Heart left ventricle (tissue), 16 donors: ENCODE measurements around the gene NGFR. TPM values are rescaled to one million over a fixed set of nuclear protein-coding genes. Genes with fewer than 3 reads are reported as not detected.

Experiments used
- ATAC-seq, 4 donors: fragments of 200-7000 bp; cut with Tn5 transposase; one replicate each; pipeline ENCODE4 v1.9.1; 2020 to 2022; ENCODE audit warnings: moderate library complexity in 4 of 4, mild to moderate bottlenecking in 3 of 4, moderate number of reproducible peaks in 1 of 4
- DNase-seq, 5 donors: peaks; one replicate each; pipeline ENCODE4 v3.0.0-alpha.2; 2020
- H3K27ac ChIP-seq, 12 donors: fragments of 200-600 bp; sonication (generic) in 4 of 12; one replicate each; pipeline versions ENCODE4 v1.5.0 to v1.8.0; 2016 to 2022; ENCODE audit warnings: mild to moderate bottlenecking in 2 of 12
- H3K27me3 ChIP-seq, 9 donors: fragments of 200-600 bp; sonication (generic) in 2 of 9; one replicate each; pipeline versions ENCODE4 v1.5.1 to v1.8.0; 2016 to 2022; ENCODE audit warnings: mild to moderate bottlenecking in 3 of 9
- H3K36me3 ChIP-seq, 9 donors: fragments of 200-600 bp; sonication (generic) in 2 of 9; one replicate each; pipeline versions ENCODE4 v1.5.0 to v1.8.0; 2018 to 2022; ENCODE audit warnings: mild to moderate bottlenecking in 2 of 9
- H3K4me1 ChIP-seq, 12 donors: fragments of 200-600 bp; sonication (generic) in 4 of 12; one replicate each; pipeline versions ENCODE4 v1.5.0 to v1.8.0; 2016 to 2022; ENCODE audit warnings: mild to moderate bottlenecking in 3 of 12
- H3K4me3 ChIP-seq, 12 donors: fragments of 200-600 bp; sonication (generic) in 4 of 12; one replicate each; pipeline versions ENCODE4 v1.5.0 to v1.8.0; 2017 to 2022; ENCODE audit warnings: mild to moderate bottlenecking in 9 of 12, moderate library complexity in 4 of 12
- H3K9me3 ChIP-seq, 12 donors: fragments of 200-600 bp; sonication (generic) in 4 of 12; one replicate each; pipeline versions ENCODE4 v1.5.0 to v1.8.0; 2016 to 2022; ENCODE audit warnings: mild to moderate bottlenecking in 1 of 12
- CTCF ChIP-seq, 12 donors: fragments of 200-600 bp; sonication (generic) in 4 of 12; IDR thresholded peaks; one replicate each; pipeline versions ENCODE4 v1.5.0 to v1.8.0; 2018 to 2022; ENCODE audit warnings: antibody characterized with exemption in 12 of 12, mild to moderate bottlenecking in 5 of 12
- POLR2A ChIP-seq, 2 donors: fragments of 450-650 bp; IDR thresholded peaks; one replicate each; pipeline ENCODE4 v1.6.1; 2017; ENCODE audit warnings: antibody characterized with exemption in 2 of 2, mild to moderate bottlenecking in 2 of 2, moderate library complexity in 2 of 2
- WGBS, 4 donors: extraction: QIAGEN DNeasy Blood & Tissue Kit in 2 of 4; methylation state at CpG; one replicate each; pipeline versions ENCODE4 v1.1.5 to v1.1.7; 2013 to 2018; 5-methylcytosine and 5-hydroxymethylcytosine counted together
- intact Hi-C, 10 donors: fragments of 100-400 bp; cut with DNase I; formaldehyde crosslinking; loops; one replicate each; pipeline versions ENCODE4 v1.11.1 to v1.14.2; 2022
- polyA plus RNA-seq, 2 donors: library from polyadenylated mRNA; stranded (reverse); fragments of 200-250 nt; gene quantifications; one replicate each; pipeline ENCODE4 v1.2.3, GENCODE V29; 2013
- total RNA-seq, 9 donors: library from RNA; depleted of rRNA in 2 of 9; stranded (reverse); fragments of >200 nt in 2 of 9; fragmentation: NEBNext Ultra II Directional in 3 of 9; extraction: Animal tissue kit (Norgen Biotek cat#: 25700) in 3 of 9; gene quantifications; one replicate each; pipeline versions ENCODE4 v1.1.0 to v1.2.4, GENCODE V29; 2016 to 2023
- donor health status: ischemic (EF 13 %, LVEDD 7.1; RV severe dilation, severe dysfunction).
- donor health status: healthy with polysubstance abuse.
- donor health status: DM: no; HTN: yes; CAD: no.
- donor health status: DM: no; HTN: no; CAD: no.
- donor health status: ischemic (EF 25% LVEDD 6.9; RV normal size, moderate dysfunction).
- donor health status: ischemic (EF 25% LVEDD 5.7; RV mildly dilated, moderate dysfunction).
- donor health status: healthy.
- donor health status: DM: yes; HTN: yes; CAD: no.
- donor health status: ischemic (EF 35%, LVEDD 5.7; RV mildly dilated, moderate dysfunction).
- donor health status: nonischemic (EF 11% LVEDD 7.7; RV severe dilation, severe dysfunction).
- donor health status: DM: yes; HTN: yes; CAD: no.
- donor health status: PGD.
- donor health status: ischemic (EF 29% LVEDD 5.4; RV normal size, mild dysfunction).
- donor health status: nonischemic (EF 23%, LVEDD 6.1; RV moderate dilation, normal function).

Gene NGFR
- total and polyA plus RNA-seq, 11 donors, result 2.3 to 16.8 (median 6.2) TPM

GRCh38 chr17:49553676-49554335, 58.7 kb downstream of the NGFR start:
- DNase-seq (no peak), ATAC-seq (no peak)
- WGBS, 4 donors, result 86 to 97% (median 89%) methylated on average over 8 of the region's 8 CpGs
- TF ChIP-seq POLR2A (IDR thresholded peaks at IDR 0.05) (no peak), CTCF (IDR thresholded peaks at IDR 0.05) (no peak)
- no peak overlapping the region for H3K4me3 ChIP-seq
- H3K4me1 ChIP-seq, result peaks cover 0 to 9% (median 4%) of the 10 kb centered on the region in 12 donors
- H3K36me3 ChIP-seq, result no peaks in the 10 kb centered on the region
- H3K27ac ChIP-seq, result no peak overlapping the region
- peaks cover 0 to 9% (median 0%) of the 10 kb centered on the region in 9 donors for H3K27me3 ChIP-seq
- intact Hi-C loops, result loop anchor here in 7 of 10 donors (2.0 to 10.0 kb wide), 9 partner anchors 37 to 239 kb away; partner anchors contain the start of gene NGFR (in 2 of the 7)
- H3K9me3 ChIP-seq, result no peaks in the 10 kb centered on the region

GRCh38 chr17:49554694-49555494, 59.8 kb downstream of the NGFR start:
- 70 to 81% (median 75%) methylated on average over 10 to 14 of the region's 14 CpGs for WGBS, 4 donors
- no peak overlapping the region for H3K27ac ChIP-seq
- no peaks in the 10 kb centered on the region for H3K36me3 ChIP-seq
- TF ChIP-seq POLR2A (IDR thresholded peaks at IDR 0.05) (no peak), CTCF (IDR thresholded peaks at IDR 0.05) (no peak)
- H3K4me3 ChIP-seq, result no peak overlapping the region
- ATAC-seq (no peak), DNase-seq (no peak)
- H3K27me3 ChIP-seq, result peaks cover 0 to 9% (median 0%) of the 10 kb centered on the region in 9 donors
- peaks cover 0 to 8% (median 4%) of the 10 kb centered on the region in 12 donors for H3K4me1 ChIP-seq
- no peaks in the 10 kb centered on the region for H3K9me3 ChIP-seq
- intact Hi-C loops, result loop anchor here (2.0 to 10.0 kb wide), 14 partner anchors 38 to 442 kb away; partner anchors contain the start of genes NGFR (in 5 of the 10), DLX3 (in 1 of the 10) and PHB1 (in 1 of the 10)

- Histone ChIP-seq H3K4me3 (no peak overlapping the region), H3K4me1 (peaks cover 0 to 8% (median 4%) of the 10 kb centered on the region in 12 donors), H3K27ac (no peak overlapping the region), H3K9me3 (no peaks in the 10 kb centered on the region), H3K36me3 (no peaks in the 10 kb centered on the region), H3K27me3 (peaks cover 0 to 9% (median 0%) of the 10 kb centered on the region in 9 donors)
- DNase-seq, result no peak
- intact Hi-C loops, result loop anchor here (1.0 to 10.0 kb wide), 19 partner anchors 58 to 442 kb away; partner anchors contain the start of genes NGFR (in 3 of the 10), DLX3 (in 1 of the 10) and PHB1 (in 1 of the 10)
- WGBS, 4 donors, result 71 to 78% (median 73%) methylated on average over 18 to 19 of the region's 19 CpGs
- no peak for ATAC-seq
- no peak for TF ChIP-seq POLR2A (IDR thresholded peaks at IDR 0.05)
- no peak for TF ChIP-seq CTCF (IDR thresholded peaks at IDR 0.05)
Measured at GRCh38 chr17:49555495-49556222, 60.6 kb downstream of the NGFR start.
